Measurements from ENCODE around the gene RYR3.

- TF ChIP-seq POLR2AphosphoS5 (IDR thresholded peaks at IDR 0.05; ENCODE audit: low read depth, low read length) (no peak), POLR2A (IDR thresholded peaks at IDR 0.05; ENCODE audit: low read depth, low read length) (no peak)
These were observed 297.9 kb downstream of the RYR3 start for GRCh38 chr15:33608714-33609113.
